SU-DHL-6 (cell line): Measurements from ENCODE around the gene SKIDA1.

Experiments
- EZH2phosphoT487 ChIP-seq: fragments of 200-600 bp; sonication (generic), shearing (Covaris generic); conservative IDR thresholded peaks from 2 replicates; pipeline ENCODE4 v1.6.1; 2018; ENCODE audit warnings: mild to moderate bottlenecking, antibody characterized with exemption, low read length, moderate library complexity, mixed read lengths
- TF ChIP-seq, protein P1 (sequence below): fragments of 200-600 bp; sonication (generic); IDR thresholded peaks from one replicate; pipeline ENCODE4 v1.5.1; 2017; ENCODE audit warnings: antibody characterized with exemption, mild to moderate bottlenecking, low read length, moderate library complexity; ENCODE audit not compliant: insufficient read depth, poor library complexity, severe bottlenecking

DNA sequence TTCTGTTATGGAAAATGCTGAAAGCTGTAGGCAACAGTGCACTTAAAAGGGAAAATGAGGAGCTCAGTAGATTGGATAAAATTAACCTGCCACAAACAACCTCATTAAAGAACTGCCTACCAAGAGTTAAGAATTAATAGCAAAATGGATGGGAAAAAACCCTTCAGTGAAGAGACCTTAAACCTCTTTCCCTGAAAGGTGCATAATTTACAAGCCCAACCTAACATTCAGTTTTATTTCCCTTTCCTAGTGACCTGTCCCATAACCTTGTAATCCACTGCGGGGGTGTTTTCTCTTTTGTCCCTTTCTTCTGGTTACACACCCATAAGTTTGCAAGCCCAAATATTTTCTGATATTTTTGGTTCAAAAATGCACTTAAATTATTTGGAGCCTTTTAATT is 21.9 kb downstream of the SKIDA1 start:
- TF ChIP-seq, protein P1, sequence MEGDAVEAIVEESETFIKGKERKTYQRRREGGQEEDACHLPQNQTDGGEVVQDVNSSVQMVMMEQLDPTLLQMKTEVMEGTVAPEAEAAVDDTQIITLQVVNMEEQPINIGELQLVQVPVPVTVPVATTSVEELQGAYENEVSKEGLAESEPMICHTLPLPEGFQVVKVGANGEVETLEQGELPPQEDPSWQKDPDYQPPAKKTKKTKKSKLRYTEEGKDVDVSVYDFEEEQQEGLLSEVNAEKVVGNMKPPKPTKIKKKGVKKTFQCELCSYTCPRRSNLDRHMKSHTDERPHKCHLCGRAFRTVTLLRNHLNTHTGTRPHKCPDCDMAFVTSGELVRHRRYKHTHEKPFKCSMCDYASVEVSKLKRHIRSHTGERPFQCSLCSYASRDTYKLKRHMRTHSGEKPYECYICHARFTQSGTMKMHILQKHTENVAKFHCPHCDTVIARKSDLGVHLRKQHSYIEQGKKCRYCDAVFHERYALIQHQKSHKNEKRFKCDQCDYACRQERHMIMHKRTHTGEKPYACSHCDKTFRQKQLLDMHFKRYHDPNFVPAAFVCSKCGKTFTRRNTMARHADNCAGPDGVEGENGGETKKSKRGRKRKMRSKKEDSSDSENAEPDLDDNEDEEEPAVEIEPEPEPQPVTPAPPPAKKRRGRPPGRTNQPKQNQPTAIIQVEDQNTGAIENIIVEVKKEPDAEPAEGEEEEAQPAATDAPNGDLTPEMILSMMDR, result no peak
- TF ChIP-seq EZH2phosphoT487, result no peak
